H1 (cell line): Measurements from ENCODE around the gene PLOD1.

ENCODE experiments used
- BACH1 ChIP-seq: IDR thresholded peaks from 2 replicates; pipeline ENCODE4 v1.6.1; 2012; ENCODE audit warnings: low read length, improper control_type of control experiment
- CHD2 ChIP-seq: IDR thresholded peaks from 2 replicates; pipeline ENCODE4 v1.6.1; 2012; ENCODE audit warnings: low read length, improper control_type of control experiment
- HDAC2 ChIP-seq, 2 experiments: fragments of 300-600 bp in 1 of 2; sonication (generic) in 1 of 2; IDR thresholded peaks; 2 replicates each; pipeline ENCODE4 v1.6.1; 2011 to 2012; ENCODE audit warnings: low read depth in 2 of 2, low read length in 2 of 2, mild to moderate bottlenecking in 2 of 2, moderate library complexity in 2 of 2, borderline replicate concordance in 1 of 2, inconsistent platforms in 1 of 2
- TBP ChIP-seq: IDR thresholded peaks from 2 replicates; pipeline ENCODE4 v1.6.1; 2011; ENCODE audit warnings: low read depth, low read length, improper control_type of control experiment
- TF ChIP-seq, protein P1 (sequence below), 3 experiments: IDR thresholded peaks; 1 replicate in 2 of 3; 2 replicates in 1 of 3; pipeline versions ENCODE4 v1.5.1 to v1.6.1; 2011; ENCODE audit warnings: low read length in 3 of 3, mild to moderate bottlenecking in 3 of 3, inconsistent platforms in 2 of 3, low read depth in 1 of 3, moderate library complexity in 1 of 3; ENCODE audit not compliant: insufficient read depth in 1 of 3; ENCODE audit errors: control extremely low read depth in 1 of 3

DNA sequence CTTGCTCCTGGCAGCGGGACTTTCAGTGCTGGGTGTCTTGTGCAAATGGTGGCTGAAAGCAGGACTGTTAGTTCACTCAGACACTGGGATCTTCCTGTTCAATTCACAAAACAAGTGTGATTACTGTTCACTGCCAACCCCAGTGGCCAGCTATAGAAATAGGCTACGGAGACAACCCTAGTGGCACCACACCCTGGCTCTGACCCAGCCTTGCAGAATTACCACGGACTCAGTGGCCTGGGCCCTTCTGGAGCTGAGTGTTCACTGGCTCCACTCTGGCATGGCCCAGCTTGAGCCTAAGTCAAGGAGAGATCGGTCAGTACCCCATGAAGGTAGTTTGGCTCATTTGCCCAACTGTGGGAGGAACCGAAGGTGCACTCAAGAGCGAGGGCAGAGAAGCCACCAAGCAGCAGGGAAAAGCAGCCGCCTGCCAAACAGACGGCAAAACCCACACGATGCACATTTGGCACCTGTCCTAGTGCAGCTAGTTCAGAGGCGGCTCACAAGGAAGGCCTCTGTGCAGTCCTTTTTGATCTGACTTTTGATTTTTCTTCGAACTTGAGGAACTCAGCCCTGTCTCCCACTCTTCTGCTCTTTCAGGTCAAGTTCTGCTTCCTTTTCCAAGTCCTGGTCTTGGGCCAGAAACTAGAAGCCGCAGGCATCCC lies 14.1 kb upstream of the PLOD1 start:
- TF ChIP-seq, protein P1, sequence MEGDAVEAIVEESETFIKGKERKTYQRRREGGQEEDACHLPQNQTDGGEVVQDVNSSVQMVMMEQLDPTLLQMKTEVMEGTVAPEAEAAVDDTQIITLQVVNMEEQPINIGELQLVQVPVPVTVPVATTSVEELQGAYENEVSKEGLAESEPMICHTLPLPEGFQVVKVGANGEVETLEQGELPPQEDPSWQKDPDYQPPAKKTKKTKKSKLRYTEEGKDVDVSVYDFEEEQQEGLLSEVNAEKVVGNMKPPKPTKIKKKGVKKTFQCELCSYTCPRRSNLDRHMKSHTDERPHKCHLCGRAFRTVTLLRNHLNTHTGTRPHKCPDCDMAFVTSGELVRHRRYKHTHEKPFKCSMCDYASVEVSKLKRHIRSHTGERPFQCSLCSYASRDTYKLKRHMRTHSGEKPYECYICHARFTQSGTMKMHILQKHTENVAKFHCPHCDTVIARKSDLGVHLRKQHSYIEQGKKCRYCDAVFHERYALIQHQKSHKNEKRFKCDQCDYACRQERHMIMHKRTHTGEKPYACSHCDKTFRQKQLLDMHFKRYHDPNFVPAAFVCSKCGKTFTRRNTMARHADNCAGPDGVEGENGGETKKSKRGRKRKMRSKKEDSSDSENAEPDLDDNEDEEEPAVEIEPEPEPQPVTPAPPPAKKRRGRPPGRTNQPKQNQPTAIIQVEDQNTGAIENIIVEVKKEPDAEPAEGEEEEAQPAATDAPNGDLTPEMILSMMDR (IDR thresholded peaks at IDR 0.05; ENCODE audit: control extremely low read depth in 1 of 3, insufficient read depth in 1 of 3, low read depth in 1 of 3, low read length in 3 of 3) = no peak
- TF ChIP-seq BACH1 (no peak), CHD2 (no peak), TBP (no peak), HDAC2 (IDR thresholded peaks at IDR 0.05; ENCODE audit: borderline replicate concordance in 1 of 2, low read depth in 2 of 2, low read length in 2 of 2) (no peak)
